DND-41 (cell line): ENCODE measurements around the gene UGT2B15.

Source experiments
- EZH2 ChIP-seq: IDR thresholded peaks from 3 replicates; pipeline ENCODE4 v1.6.1; 2012; ENCODE audit warnings: borderline replicate concordance, low read depth, mild to moderate bottlenecking, moderate library complexity, low read length, inconsistent platforms; ENCODE audit not compliant: severe bottlenecking
- TF ChIP-seq, protein P1 (sequence below): IDR thresholded peaks from 2 replicates; pipeline ENCODE4 v1.5.1; 2012; ENCODE audit warnings: borderline replicate concordance, low read length, moderate library complexity, mild to moderate bottlenecking; ENCODE audit not compliant: poor library complexity, severe bottlenecking; ENCODE audit errors: extremely low read depth

DNA sequence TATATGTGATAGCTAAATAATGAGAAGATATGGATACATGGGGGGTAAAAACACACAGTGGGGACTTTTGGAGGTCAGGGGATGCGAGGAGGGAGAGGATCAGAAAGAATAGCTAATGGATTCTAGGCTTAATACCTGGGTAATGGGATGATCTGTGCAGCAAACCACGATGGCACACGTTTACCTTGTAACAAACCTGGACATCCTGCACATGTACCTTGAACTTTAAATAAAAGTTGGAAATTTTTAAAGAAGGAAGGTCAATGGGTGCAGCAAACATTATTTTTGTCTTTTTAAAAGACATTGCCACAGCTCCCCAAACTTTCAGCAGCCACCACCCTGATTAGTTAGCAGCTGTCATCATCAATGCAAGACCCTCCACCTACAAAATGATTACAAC is 29.7 kb upstream of the UGT2B15 start:
- TF ChIP-seq, protein P1, sequence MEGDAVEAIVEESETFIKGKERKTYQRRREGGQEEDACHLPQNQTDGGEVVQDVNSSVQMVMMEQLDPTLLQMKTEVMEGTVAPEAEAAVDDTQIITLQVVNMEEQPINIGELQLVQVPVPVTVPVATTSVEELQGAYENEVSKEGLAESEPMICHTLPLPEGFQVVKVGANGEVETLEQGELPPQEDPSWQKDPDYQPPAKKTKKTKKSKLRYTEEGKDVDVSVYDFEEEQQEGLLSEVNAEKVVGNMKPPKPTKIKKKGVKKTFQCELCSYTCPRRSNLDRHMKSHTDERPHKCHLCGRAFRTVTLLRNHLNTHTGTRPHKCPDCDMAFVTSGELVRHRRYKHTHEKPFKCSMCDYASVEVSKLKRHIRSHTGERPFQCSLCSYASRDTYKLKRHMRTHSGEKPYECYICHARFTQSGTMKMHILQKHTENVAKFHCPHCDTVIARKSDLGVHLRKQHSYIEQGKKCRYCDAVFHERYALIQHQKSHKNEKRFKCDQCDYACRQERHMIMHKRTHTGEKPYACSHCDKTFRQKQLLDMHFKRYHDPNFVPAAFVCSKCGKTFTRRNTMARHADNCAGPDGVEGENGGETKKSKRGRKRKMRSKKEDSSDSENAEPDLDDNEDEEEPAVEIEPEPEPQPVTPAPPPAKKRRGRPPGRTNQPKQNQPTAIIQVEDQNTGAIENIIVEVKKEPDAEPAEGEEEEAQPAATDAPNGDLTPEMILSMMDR, result no peak
- TF ChIP-seq EZH2, result no peak
